CD4-positive, CD25-positive, alpha-beta regulatory T cell (primary cell): ENCODE results near the gene DENND2A. TPM values are rescaled to one million over a fixed set of nuclear protein-coding genes. Genes with fewer than 3 reads are reported as not detected.
"Not testable (repeated sequence)": the region's sequence is repeated elsewhere in the genome, so short reads cannot be mapped to it uniquely, and the experiment has no call there.

Experiments
- ATAC-seq, 2 donors: fragments of 150-1000 bp; cut with Tn5 transposase; one replicate each; pipeline ENCODE4 v1.10.0; 2021; ENCODE audit warnings: low read depth in 2 of 2, moderate number of reproducible peaks in 2 of 2, moderate library complexity in 1 of 2
- DNase-seq, 3 donors: peaks; one replicate each; pipeline versions ENCODE4 v3.0.0 to v3.0.0-alpha.2; 2012 to 2022; ENCODE audit warnings: mixed read lengths in 1 of 3
- H3K27ac ChIP-seq: one replicate; pipeline ENCODE4 v1.7.0; 2013; ENCODE audit warnings: mild to moderate bottlenecking, low read length; ENCODE audit not compliant: insufficient read depth, poor library complexity, severe bottlenecking
- H3K27me3 ChIP-seq: one replicate; pipeline ENCODE4 v1.7.0; 2013; ENCODE audit warnings: low read length; ENCODE audit not compliant: control insufficient read depth, insufficient read depth
- H3K36me3 ChIP-seq: one replicate; pipeline ENCODE4 v1.7.0; 2013; ENCODE audit warnings: mild to moderate bottlenecking, low read length, moderate library complexity; ENCODE audit not compliant: control insufficient read depth, insufficient read depth
- H3K4me1 ChIP-seq: 2 replicates; pipeline ENCODE4 v1.7.0; 2013; ENCODE audit warnings: mild to moderate bottlenecking, low read length; ENCODE audit not compliant: insufficient read depth, control insufficient read depth, poor library complexity, severe bottlenecking
- H3K4me3 ChIP-seq: one replicate; pipeline ENCODE4 v1.7.0; 2013; ENCODE audit warnings: low read depth, mild to moderate bottlenecking, low read length, moderate library complexity
- H3K9me3 ChIP-seq, 2 experiments: 1 replicate in 1 of 2; 2 replicates in 1 of 2; pipeline ENCODE4 v1.7.0; 2013; ENCODE audit warnings: low read length in 2 of 2, mild to moderate bottlenecking in 1 of 2, moderate library complexity in 1 of 2; ENCODE audit not compliant: control insufficient read depth in 2 of 2
- H3K27ac Mint-ChIP-seq, 3 donors: one replicate each; pipeline ENCODE4 v1.8.0; 2020 to 2022; ENCODE audit warnings: mild to moderate bottlenecking in 3 of 3, mixed read lengths in 3 of 3, moderate library complexity in 2 of 3
- H3K27me3 Mint-ChIP-seq: one replicate; pipeline ENCODE4 v1.8.0; 2022; ENCODE audit warnings: mild to moderate bottlenecking, mixed read lengths
- H3K36me3 Mint-ChIP-seq: one replicate; pipeline ENCODE4 v1.8.0; 2020; ENCODE audit warnings: mixed read lengths
- H3K4me1 Mint-ChIP-seq, 4 donors: one replicate each; pipeline ENCODE4 v1.8.0; 2020 to 2022; ENCODE audit warnings: mixed read lengths in 4 of 4, mild to moderate bottlenecking in 1 of 4
- H3K4me3 Mint-ChIP-seq, 4 donors: one replicate each; pipeline ENCODE4 v1.8.0; 2020 to 2022; ENCODE audit warnings: mild to moderate bottlenecking in 4 of 4, mixed read lengths in 4 of 4, moderate library complexity in 3 of 4
- H3K9me3 Mint-ChIP-seq, 7 donors: one replicate each; pipeline ENCODE4 v1.8.0; 2020 to 2022; ENCODE audit warnings: mixed read lengths in 7 of 7, mild to moderate bottlenecking in 3 of 7, moderate library complexity in 2 of 7
- polyA plus RNA-seq, 4 donors: library from polyadenylated mRNA; unstranded; fragments of 300-500 nt; fragmentation: Illumina TruSeq; gene quantifications; one replicate each; pipeline ENCODE4 v1.2.3, GENCODE V29; 2021
- total RNA-seq: library from RNA; stranded (reverse); gene quantifications from one replicate; pipeline ENCODE4 v1.2.3, GENCODE V29; 2022

Gene DENND2A
- total and polyA plus RNA-seq, 5 donors from 2014 or later = not detected

DNA sequence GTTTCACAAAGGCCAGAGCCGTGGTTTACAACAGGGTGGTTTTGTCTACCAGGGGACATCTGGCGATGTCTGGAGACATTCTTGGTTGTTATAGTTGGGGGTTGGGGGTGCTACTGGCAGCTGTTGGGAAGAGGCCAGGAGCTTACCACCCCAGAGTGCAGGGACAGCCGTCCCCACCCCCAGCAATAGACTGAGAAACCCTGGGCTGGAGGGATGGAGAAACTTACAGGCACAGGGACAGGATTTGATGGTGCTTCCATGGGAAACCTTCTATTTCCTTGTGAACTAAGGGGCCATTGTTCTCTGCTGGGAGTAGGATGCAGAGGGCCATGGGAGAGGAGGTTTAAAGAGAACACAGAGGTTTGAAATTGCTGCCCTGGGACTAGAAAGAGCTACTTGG is 43.0 kb upstream of the DENND2A start:
- no peak for DNase-seq
- H3K36me3 Mint-ChIP-seq = peaks cover 37% of the 10 kb centered on the region

DNA sequence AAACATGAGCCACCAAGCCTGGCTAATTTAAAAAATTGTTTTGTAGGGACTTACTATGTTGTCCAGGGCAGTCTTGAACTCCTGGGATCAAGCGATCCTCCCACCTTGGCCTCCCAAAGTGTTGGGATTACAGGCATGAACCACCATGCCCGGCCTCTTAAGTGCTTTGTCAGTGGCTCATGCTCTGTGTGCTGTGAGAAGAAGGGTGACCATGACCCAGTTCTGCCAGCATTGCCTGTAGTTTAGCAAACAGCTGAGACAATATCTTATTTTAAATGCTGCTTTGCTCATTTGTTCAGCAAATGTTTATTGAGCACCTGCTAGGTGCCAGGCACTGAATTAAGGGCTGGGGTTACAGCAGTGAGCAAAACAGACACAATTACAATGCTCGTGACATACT is 41.2 kb upstream of the DENND2A start:
- H3K36me3 Mint-ChIP-seq = peaks cover 47% of the 10 kb centered on the region
- H3K27ac Mint-ChIP-seq = no peak overlapping the region
- peaks cover 26% of the 10 kb centered on the region for H3K36me3 ChIP-seq
- ATAC-seq (no peak), DNase-seq (no peak)
- no peaks in the 10 kb centered on the region for H3K9me3 Mint-ChIP-seq
- no peaks in the 10 kb centered on the region for H3K4me1 ChIP-seq
- no peaks in the 10 kb centered on the region for H3K27me3 Mint-ChIP-seq
- no peak overlapping the region for H3K4me3 Mint-ChIP-seq
- H3K4me3 ChIP-seq = no peak overlapping the region
- H3K4me1 Mint-ChIP-seq = peaks cover 0 to 11% (median 5%) of the 10 kb centered on the region in 4 donors
- H3K27ac ChIP-seq = no peak overlapping the region
- no peaks in the 10 kb centered on the region for H3K9me3 ChIP-seq
- H3K27me3 ChIP-seq = no peaks in the 10 kb centered on the region

More for the DNA sequence above, 43.0 kb upstream of the DENND2A start:
- Mint-ChIP-seq H3K27ac (no peak overlapping the region), H3K4me1 (peaks cover 0 to 2% (median under 1%) of the 10 kb centered on the region in 4 donors), H3K4me3 (peak overlapping the region in 1 of 4 donors; percentile 52), H3K9me3 (no peaks in the 10 kb centered on the region), H3K27me3 (no peaks in the 10 kb centered on the region)
- Histone ChIP-seq H3K36me3 (peaks cover 30% of the 10 kb centered on the region), H3K4me1 (no peaks in the 10 kb centered on the region), H3K9me3 (no peaks in the 10 kb centered on the region), H3K27ac (no peak overlapping the region), H3K4me3 (no peak overlapping the region), H3K27me3 (no peaks in the 10 kb centered on the region)
- no peak for ATAC-seq

DNA sequence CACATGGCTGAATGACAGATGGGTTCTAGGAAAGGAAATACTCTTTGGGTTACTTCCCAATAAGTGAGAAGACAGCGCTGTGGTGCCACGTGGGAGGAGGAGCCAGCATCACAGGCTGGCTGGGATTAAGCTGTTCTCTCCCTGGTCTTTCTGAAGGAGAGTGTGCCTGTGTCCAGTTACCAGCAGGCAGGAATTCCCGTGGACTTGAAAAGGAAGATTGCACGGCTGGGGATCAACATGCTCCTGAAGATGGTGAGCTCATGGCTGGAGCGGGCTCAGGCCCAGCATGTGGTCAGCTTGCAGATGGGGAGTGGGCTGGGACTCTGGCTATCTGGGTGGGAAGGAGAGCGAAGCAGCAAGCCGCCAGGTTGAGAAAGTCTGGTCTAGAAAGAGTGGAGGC is 40.3 kb upstream of the DENND2A start:
- peak overlapping the region in 1 of 3 donors; percentile 47 for H3K27ac Mint-ChIP-seq

DNA sequence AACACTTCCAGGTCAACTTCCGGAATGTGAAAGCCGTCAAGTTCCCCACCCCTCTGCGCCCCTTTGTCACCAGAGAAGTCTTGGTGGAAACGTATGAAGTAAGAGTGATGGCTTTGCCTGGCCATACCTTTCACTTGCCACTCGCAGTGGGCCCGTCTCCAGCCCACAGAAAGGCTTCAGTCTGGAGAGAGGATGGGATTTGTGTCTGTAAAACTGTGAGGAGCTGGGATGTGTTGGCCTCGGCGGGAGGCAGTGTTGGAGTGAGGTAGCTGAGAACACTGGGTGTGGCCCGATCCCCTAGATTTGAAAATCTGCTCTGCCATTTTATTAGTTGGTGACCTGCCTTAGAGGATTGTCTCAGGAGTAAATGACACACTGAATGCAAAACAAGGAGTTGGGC is 38.6 kb upstream of the DENND2A start:
- no peak for ATAC-seq
- peak overlapping the region in 2 of 3 donors; percentile 31 to 71 for H3K27ac Mint-ChIP-seq
- H3K9me3 Mint-ChIP-seq = no peaks in the 10 kb centered on the region

More for the DNA sequence above, 40.3 kb upstream of the DENND2A start:
- Histone ChIP-seq H3K27me3 (no peaks in the 10 kb centered on the region), H3K4me3 (no peak overlapping the region), H3K27ac (no peak overlapping the region), H3K4me1 (no peaks in the 10 kb centered on the region), H3K36me3 (peaks cover 26% of the 10 kb centered on the region), H3K9me3 (no peaks in the 10 kb centered on the region)
- Mint-ChIP-seq H3K9me3 (no peaks in the 10 kb centered on the region), H3K4me3 (no peak overlapping the region), H3K4me1 (peaks cover 0 to 19% (median 9%) of the 10 kb centered on the region in 4 donors), H3K36me3 (peaks cover 47% of the 10 kb centered on the region), H3K27me3 (no peaks in the 10 kb centered on the region)
- DNase-seq (no peak), ATAC-seq (no peak)

DNA sequence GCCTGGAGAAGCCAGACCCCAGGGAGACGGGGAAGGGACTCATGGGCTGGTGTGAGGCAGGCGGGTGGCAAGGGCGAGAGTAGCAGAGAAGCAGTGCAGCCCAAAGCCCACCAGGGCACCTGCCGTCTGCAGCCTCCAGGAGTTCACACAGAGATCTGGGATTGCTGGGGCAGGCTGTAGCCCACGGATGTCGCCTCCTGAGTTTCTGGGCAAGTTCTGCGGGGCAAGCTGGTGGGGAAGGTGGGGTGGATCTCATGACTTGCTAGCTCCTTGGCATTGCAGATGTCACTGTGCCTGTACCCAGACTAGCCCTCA is 38.2 kb upstream of the DENND2A start:
- H3K27ac Mint-ChIP-seq = peak overlapping the region in 2 of 3 donors; percentile 31 to 71
- no peak overlapping the region for H3K4me3 Mint-ChIP-seq
- H3K9me3 Mint-ChIP-seq = no peaks in the 10 kb centered on the region
- H3K27me3 ChIP-seq = no peaks in the 10 kb centered on the region
- H3K27ac ChIP-seq = no peak overlapping the region
- ATAC-seq = no peak
- no peaks in the 10 kb centered on the region for H3K27me3 Mint-ChIP-seq
- H3K36me3 ChIP-seq = peaks cover 25% of the 10 kb centered on the region
- DNase-seq = no peak
- H3K4me3 ChIP-seq = no peak overlapping the region
- H3K36me3 Mint-ChIP-seq = peaks cover 40% of the 10 kb centered on the region
- peaks cover 9% of the 10 kb centered on the region for H3K4me1 ChIP-seq
- H3K4me1 Mint-ChIP-seq = peaks cover 0 to 38% (median 26%) of the 10 kb centered on the region in 4 donors
- H3K9me3 ChIP-seq = no peaks in the 10 kb centered on the region

More for the DNA sequence above, 38.6 kb upstream of the DENND2A start:
- Histone ChIP-seq H3K4me1 (peaks cover 5% of the 10 kb centered on the region), H3K27ac (no peak overlapping the region), H3K9me3 (no peaks in the 10 kb centered on the region), H3K36me3 (peaks cover 26% of the 10 kb centered on the region), H3K4me3 (no peak overlapping the region), H3K27me3 (no peaks in the 10 kb centered on the region)
- H3K36me3 Mint-ChIP-seq = peaks cover 44% of the 10 kb centered on the region
- peak overlapping the region in 1 of 4 donors; percentile 39 for H3K4me3 Mint-ChIP-seq
- no peak for DNase-seq
- no peaks in the 10 kb centered on the region for H3K27me3 Mint-ChIP-seq
- H3K4me1 Mint-ChIP-seq = peaks cover 0 to 34% (median 23%) of the 10 kb centered on the region in 4 donors

DNA sequence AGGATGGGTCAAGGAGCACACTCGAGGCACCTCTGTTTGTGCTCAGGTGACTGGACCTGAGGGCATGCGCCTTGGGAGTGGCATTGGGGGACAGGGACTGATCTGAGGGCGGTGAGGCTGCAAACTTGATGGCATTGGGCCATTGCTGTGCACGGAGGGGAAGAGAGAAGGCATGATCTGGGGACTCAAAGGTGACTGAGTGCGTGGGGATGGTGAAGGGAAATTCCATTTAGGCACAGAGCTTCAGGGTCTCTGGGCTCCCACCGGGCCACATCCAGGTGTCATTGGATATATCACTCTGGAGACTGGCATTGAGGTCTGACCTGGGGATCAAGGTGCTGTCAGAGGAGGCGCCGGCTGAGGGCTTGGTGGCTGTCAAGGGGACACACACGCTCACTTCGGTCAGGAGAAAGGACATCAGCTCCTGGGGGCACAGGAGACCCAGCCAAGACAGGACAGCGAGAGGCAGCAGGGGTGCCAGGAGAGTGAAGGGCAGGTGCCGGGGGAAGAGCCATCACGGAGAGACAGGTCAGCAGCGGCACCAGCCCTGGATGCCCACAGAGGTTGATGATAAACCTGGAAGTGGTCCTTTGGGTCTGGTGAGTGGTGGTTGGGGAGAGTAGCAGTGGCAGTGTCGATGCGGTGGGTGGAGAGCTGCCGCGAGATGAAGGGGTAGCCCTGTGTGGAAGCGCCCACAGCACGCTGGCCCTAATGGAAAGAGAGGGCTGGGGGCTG is 37.6 kb upstream of the DENND2A start:
- no peaks in the 10 kb centered on the region for H3K27me3 ChIP-seq
- peaks cover 20% of the 10 kb centered on the region for H3K36me3 ChIP-seq
- H3K4me3 ChIP-seq = no peak overlapping the region
- no peak for DNase-seq
- H3K9me3 ChIP-seq = no peaks in the 10 kb centered on the region
- no peak overlapping the region for H3K27ac ChIP-seq
- Mint-ChIP-seq H3K27me3 (no peaks in the 10 kb centered on the region), H3K9me3 (no peaks in the 10 kb centered on the region), H3K4me1 (peaks cover 0 to 41% (median 28%) of the 10 kb centered on the region in 4 donors), H3K27ac (peak overlapping the region in 2 of 3 donors; percentile 70 to 94), H3K4me3 (no peak overlapping the region), H3K36me3 (peaks cover 35% of the 10 kb centered on the region)
- no peak for ATAC-seq
- H3K4me1 ChIP-seq = peaks cover 14% of the 10 kb centered on the region

DNA sequence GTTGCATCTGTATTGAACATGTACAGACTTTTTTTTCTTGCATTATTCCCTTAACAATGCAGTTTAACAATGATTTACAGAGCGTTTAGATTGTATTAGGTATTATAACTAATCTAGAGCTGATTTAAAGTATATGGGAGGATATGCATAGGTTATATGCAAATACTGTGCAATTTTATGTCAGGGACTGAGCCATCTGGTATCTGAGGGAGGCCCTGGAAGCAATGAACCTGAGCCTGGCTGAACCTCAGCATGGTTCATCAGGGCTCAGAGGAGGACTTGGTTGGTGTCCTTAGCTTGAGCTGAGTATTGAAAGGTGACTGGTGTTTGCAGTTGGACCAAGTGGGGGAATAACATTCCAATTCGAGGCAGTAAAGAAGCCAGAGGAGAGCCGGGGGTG is 36.9 kb upstream of the DENND2A start:
- Mint-ChIP-seq H3K9me3 (no peaks in the 10 kb centered on the region), H3K27me3 (no peaks in the 10 kb centered on the region), H3K36me3 (peaks cover 34% of the 10 kb centered on the region), H3K4me3 (no peak overlapping the region), H3K4me1 (peaks cover 0 to 43% (median 29%) of the 10 kb centered on the region in 4 donors), H3K27ac (peak overlapping the region in 2 of 3 donors; percentile 70 to 94)
- Histone ChIP-seq H3K9me3 (no peaks in the 10 kb centered on the region), H3K4me1 (peaks cover 17% of the 10 kb centered on the region), H3K4me3 (no peak overlapping the region), H3K27ac (no peak overlapping the region), H3K27me3 (no peaks in the 10 kb centered on the region), H3K36me3 (peaks cover 20% of the 10 kb centered on the region)
- DNase-seq (no peak), ATAC-seq (no peak)

DNA sequence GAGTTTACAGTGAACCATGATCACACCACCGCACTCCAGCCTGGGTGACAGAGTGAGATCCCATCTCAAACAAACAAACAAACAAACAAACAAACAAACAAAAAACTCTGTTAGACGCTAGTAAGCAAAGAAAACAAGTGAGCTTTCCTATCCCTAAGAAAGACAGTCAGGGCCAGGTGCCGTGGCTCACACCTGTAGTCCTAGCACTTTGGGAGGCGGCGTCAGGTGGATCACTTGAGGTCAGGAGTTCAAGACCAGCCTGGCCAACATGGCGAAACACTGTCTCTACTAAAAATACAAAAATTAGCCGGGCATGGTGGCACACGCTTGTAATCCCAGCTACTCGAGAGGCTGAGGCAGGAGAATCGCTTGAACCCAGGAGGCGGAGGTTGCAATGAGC is 36.3 kb upstream of the DENND2A start:
- Mint-ChIP-seq H3K4me1 (peaks cover 0 to 48% (median 33%) of the 10 kb centered on the region in 4 donors), H3K27ac (peak overlapping the region in 1 of 3 donors; percentile 49), H3K4me3 (peak overlapping the region in 1 of 4 donors; percentile 43), H3K36me3 (peaks cover 30% of the 10 kb centered on the region)
- H3K27me3 ChIP-seq, H3K27ac ChIP-seq, H3K9me3 Mint-ChIP-seq, DNase-seq, H3K9me3 ChIP-seq, H3K27me3 Mint-ChIP-seq, ATAC-seq, H3K4me3 ChIP-seq: not testable (repeated sequence)
- Histone ChIP-seq H3K36me3 (peaks cover 20% of the 10 kb centered on the region), H3K4me1 (peaks cover 22% of the 10 kb centered on the region)
